ENCODE measurements around the gene PRDM2.

PRDM2 gene

DNA sequence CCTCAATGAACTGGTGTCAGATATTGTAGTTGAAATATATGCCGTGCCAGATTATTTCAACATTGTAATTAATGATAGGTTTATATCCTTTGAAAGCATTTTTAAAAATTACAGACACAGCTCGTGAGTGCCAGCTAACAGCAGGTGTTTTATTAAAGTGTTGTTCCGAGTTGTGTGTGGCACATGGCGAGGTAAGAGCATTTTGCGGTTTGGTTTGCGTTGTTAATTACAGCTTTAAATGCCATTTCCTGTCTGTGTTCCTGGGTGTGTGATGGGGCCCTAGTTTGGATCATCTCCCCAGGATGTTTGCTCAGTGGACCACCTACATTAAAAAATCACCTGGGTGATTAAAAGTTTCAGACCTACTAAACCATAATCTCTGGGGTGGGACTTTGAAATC, 97.4 kb downstream of the PRDM2 start:
- no peak for DNase-seq

- no peak for DNase-seq
Observed at GRCh38 chr1:13798120-13798519, 98.1 kb downstream of the PRDM2 start.

DNA sequence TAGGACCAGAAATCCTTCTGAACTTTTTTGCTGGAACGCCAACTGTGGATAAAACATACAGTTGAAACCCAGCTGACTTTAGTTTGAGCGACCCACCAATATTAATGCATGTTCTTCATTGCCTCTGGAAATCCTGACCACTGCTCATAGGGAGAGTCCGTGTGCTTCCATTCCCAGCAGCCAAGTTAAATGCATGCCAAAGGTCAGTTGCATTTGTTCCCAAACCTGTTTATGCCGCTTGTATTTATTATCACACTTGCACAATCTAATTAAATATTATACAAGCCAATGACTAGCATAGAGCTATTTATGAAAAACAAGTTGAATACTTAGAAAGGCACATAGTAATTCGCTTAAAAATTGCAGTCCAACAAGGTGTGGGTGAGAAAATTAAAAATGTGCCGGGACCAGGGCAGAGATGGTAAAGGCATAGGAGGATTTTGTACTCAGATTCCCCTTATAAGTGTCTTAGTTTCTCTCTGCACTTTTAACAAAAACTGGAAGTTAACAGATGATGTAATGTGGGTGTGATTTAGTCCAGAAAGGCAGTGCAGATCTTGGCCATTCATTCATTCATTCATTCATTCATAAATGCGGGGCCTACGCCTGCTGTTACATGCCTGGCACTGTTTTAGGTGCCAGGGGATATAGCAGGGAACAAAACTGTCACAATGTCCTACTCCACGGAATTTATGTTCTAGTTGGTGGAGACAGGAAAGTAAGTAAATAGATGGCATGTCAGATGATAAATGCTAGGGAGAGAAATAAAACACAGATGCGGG, 99.7 kb downstream of the PRDM2 start:
- no peak for DNase-seq

DNA sequence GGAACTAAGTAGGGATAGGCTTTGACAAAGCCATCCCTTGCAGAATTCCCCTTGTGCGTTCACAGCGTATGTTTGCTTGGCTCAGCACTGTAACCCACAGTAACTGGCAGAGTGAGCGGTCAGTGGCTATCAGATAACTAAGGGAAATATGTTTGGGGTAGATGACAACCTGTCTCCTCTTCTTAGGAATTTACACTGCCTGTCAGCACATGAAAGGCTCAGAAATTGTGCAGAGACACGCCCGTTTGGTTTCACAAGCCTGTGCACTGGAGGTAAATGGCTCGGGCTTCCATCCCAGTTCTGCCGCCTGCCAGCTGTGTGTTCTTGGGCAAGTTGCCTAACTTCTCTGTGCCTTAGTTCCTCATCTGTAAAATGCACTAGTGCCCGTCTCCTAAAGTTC, 101.2 kb downstream of the PRDM2 start:
- no peak for DNase-seq

DNA sequence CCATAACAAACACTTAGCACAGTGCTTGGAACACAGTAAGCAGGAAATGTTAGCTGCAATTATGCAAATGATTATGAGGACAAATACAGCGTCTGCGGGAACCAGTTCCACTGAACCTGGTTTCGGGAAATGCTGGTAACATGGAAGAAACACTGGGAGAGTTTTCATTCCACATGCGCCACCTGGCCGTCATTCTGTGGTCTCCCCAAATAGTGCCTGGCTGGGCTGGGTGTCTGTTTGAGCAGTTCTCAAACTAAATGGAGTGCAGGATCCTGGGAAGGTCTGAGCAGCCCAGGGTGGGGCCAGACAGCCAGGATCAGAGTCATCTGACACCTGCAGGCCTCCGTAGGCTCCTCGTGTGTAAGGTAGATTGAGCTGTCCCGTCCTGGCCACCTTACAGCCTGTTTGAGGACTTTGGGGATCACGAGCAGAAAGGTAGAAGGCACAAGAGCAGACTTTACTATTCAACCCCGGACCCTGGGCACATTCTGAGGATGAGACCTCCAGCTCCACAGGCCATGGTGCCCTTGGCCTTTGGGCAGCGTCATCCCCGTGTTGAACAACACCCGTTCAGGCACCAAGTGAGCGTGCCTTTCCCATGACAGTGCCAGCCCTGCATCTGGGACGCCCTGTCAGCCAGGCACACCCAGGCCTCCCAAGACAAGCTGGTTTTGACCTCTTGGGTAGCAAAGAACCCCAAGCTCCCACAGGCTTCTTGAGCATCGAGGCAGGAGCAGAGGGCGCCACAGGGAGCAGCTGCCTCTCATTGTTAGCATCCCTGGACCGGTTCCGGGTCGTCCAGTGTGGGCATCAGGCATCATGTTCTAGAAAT, 101.9 kb downstream of the PRDM2 start:
- no peak for DNase-seq

DNA sequence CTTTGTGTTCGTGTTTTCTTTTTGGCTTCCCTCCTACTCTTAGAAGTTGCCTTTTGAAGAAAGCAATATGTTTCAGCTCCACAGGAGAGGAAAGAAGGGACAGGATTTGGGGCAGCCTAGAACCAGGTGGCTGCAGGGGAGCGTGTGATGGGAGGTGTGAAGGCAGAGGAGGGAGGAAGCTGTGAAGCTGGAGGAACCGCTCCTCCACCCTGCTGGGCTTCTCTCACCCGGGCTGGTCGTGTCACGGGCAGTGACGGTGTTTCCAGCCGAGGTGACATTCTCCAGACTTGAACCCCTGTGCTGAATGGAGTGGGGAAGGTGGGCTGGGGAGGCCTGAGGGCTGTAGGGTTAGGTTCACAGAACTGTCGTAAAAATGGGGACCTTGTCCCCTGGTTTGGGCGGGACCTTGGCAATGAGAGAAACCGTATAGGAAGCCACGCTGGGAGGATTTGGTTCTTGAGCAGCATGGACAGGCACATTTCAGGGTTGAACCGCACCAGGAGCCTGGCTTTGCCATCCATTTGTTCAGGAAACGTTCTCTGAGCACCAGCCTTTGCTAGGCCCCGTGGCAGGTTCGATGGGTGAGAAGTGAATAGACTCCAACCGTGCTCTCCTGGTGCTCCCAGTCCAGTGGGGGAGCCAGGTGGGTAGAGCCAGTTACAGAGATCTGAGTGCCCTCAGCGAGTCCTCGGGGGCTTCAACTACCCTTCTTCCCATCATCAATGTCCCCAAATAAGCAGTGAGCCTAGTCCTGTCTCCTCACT, 103.0 kb downstream of the PRDM2 start:
- DNase-seq, result no peak

DNA sequence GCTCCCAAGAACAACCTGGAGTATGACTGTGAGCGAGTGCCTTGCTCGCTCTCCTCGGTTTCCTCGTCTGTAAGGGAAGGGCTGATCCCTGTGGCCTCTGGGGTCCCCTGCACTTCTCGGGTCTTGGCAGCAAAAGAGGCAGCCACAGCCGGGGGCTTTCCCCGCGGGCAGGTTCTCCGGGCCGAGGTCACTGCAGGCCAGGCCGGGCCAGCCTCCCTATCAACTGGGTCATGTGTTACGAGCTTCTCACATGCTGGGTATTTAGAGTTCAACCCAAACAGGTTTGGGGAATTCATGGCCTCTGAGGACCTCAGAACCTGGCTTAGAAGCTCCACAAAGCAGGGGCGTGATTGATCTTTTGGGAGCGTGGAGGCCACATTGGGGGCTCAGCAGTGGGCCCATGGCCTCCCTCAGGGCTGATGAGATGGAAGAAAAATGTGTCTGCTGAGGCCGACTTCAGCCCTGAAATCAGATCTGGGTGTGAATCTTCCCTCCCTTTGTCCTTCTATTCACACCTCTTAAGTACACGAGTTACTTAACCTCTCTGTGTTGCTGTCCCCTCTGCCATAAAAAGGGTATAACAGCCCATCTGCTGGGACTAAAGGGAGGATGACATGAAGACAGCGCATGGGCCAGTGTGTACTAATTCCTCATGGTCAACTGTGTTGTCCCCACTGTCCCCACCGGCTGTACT, 103.7 kb downstream of the PRDM2 start:
- DNase-seq, result no peak

DNA sequence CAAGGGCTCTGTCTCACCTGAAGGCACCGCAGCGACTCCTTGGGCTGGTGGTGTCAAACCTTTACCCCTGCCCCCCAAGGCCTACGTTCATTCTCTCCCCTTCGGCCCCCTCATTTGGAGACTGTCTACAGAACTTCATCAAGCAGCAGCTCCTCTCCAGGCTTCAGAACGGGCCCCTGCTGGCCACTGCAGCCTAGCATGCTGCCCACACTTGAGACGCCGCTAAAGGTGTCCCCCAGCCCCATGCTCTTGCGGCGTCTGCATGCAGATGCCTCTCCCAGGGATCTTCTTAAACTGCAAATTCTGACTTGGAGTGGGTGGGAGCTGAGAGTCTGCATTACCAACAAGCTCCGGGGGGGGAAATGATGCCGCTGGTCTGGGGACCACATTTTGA, 104.2 kb downstream of the PRDM2 start:
- DNase-seq, result no peak

DNA sequence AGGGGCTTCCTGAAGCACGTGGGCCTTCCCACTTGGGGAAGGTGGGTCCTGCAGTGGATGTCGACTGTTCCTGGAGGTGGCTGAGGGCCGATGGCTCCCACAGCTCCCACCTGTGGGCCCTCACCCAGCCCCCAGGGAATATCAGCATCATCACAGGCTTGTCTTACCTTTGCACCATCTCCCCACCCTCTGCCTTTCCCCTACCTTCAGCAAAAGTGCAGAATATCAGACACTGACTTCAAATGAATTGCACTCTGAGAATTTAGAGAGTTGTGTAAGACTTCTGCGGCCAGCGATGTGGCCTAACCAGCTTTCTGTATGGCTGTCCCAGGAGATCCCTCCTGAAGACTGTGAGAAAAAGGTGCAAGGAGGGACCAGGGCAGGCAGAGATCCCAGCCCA, 105.4 kb downstream of the PRDM2 start:
- no peak for DNase-seq

DNA sequence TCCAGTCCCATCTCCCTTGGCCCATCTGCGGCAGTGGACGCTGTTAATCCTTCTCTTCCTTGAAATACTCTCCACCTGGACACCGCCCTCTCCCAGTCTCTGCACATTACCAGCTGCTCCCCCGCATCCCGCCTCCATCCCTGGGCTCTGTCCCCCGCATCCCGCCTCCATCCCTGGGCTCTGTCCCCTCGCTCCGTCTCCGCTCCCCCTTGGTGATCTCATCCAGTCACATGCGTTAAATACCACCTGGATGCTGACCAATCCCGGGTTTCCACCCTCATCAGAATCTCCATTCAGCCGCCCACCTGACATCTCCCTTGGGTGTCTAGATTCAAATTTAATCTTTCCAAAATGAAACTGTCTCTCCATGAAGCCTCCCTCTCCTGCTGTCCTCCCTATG, 106.1 kb downstream of the PRDM2 start:
- no peak for DNase-seq

GRCh38 chr1:13807209-13807608, 107.2 kb downstream of the PRDM2 start:
- no peak for DNase-seq

DNA sequence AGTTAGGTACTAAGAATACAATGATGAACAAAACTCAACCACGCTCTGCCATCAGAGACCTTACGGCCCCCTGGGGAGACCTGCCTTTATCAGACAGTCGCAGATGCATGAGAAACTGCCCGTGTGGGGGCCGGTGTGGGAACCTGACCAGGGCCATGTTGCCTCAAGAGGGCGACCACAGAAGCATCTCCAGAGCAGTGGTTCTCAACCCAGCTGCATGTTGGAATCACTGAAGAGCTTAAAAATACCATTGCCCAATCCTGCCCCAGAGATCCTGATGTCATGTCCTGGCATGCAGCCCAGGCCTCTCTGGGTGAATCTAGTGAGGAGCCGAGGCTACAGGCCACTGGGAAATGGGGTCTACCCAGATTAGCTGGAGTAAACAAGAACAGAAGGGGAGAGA, 108.7 kb downstream of the PRDM2 start:
- DNase-seq, result no peak

GRCh38 chr1:13809461-13810159, 109.6 kb downstream of the PRDM2 start:
- no peak for DNase-seq

- no peak for DNase-seq
Observed at GRCh38 chr1:13812456-13813397, 112.7 kb downstream of the PRDM2 start.

GRCh38 chr1:13813398-13814012, 113.5 kb downstream of the PRDM2 start:
- DNase-seq, result peak; percentile 31

- DNase-seq, result no peak
Observed at GRCh38 chr1:13814131-13814530, 114.1 kb downstream of the PRDM2 start.

- DNase-seq, result no peak
Observed at GRCh38 chr1:13816016-13816760, 116.2 kb downstream of the PRDM2 start.

DNA sequence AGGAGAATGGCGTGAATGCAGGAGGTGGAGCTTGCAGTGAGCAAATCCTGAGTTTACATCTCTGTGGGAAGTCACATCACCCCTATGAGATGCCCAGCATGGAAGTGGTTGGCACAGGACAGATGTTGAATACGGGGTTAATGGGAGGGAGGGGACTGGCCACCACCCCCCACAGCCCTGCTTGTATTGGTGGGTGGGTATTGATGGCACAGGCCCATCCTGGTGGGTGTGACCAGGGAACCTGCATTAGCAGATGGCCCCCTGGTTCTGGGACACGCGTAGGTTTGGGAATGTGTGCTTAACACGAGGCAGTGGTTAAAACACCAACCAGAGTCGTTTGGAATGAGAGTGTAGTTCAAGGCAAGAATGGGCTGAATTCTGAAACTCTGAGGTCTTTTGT, 117.9 kb downstream of the PRDM2 start:
- DNase-seq, result no peak

DNA sequence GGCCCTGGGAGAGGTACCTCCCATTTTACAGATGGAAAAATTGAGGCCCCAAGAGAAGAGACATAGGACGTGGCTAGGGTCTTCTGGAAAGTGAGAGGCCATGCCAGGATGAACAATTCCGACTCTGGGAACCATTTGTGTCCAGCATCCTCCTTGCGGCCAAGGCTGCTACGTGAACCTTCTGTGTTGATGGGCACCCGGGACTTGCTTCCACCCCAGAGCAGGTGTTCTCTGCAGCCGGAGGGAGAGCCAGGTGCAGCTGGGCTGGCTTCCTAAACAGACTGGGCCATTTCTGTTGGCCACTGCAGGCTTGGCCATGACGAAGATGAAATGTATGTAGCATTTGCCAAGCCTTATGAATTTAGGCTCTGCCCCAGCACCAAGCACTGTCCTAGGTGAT, 118.9 kb downstream of the PRDM2 start:
- no peak for DNase-seq

DNA sequence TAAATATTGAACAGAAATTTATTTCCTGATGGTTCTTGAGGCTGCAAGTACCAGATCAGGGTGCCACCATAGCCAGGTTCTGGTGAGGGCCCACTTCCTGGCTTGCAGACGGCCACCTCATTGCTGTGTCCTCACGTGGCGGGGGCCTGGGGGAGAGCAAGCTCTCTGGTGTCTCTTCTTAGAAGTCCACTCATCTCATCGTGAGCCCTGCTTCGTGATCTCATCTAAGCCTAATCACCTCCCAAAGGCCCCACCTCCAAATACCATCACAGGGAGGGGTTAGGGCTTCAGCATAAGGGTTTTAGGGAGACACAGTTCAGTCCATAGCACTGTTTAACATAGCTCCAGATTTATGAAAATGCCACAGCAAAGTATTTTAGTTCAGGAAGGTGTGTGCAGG, 119.7 kb downstream of the PRDM2 start:
- DNase-seq, result no peak

All from effector CD8-positive, alpha-beta T cell (primary cell).